CD14-positive monocyte (primary cell): ENCODE measurements around the gene ZAP70. TPM values are rescaled to one million over a fixed set of nuclear protein-coding genes. Genes with fewer than 3 reads are reported as not detected.

Experiments used
- DNase-seq, 3 donors: peaks; one replicate each; pipeline ENCODE4 v3.0.0-alpha.2; 2011 to 2022
- H2AFZ ChIP-seq: 2 replicates; pipeline ENCODE4 v1.6.0; 2012; ENCODE audit warnings: mild to moderate bottlenecking, low read depth, low read length, inconsistent platforms; ENCODE audit not compliant: insufficient read depth, poor library complexity, severe bottlenecking
- H3K27ac ChIP-seq, 2 donors: 1 replicate in 1 of 2; 2 replicates in 1 of 2; pipeline ENCODE4 v1.5.1; 2012 to 2013; ENCODE audit warnings: low read length in 2 of 2, control low read depth in 1 of 2, inconsistent platforms in 1 of 2, low read depth in 1 of 2, mild to moderate bottlenecking in 1 of 2
- H3K27me3 ChIP-seq, 2 donors: one replicate each; pipeline versions ENCODE4 v1.6.0 to v1.6.1; 2011 to 2013; ENCODE audit warnings: low read length in 2 of 2; ENCODE audit not compliant: control insufficient read depth in 2 of 2, insufficient read depth in 2 of 2
- H3K36me3 ChIP-seq, 2 donors: replicated peaks in 1 of 2; 1 replicate in 1 of 2; 2 replicates in 1 of 2; pipeline versions ENCODE4 v1.5.1 to v1.6.1; 2012 to 2013; ENCODE audit warnings: low read length in 2 of 2, control low read depth in 1 of 2, inconsistent platforms in 1 of 2, mild to moderate bottlenecking in 1 of 2; ENCODE audit not compliant: insufficient read depth in 2 of 2, control insufficient read depth in 1 of 2
- H3K4me1 ChIP-seq, 2 donors: 1 replicate in 1 of 2; 2 replicates in 1 of 2; pipeline versions ENCODE4 v1.5.1 to v1.6.1; 2012 to 2013; ENCODE audit warnings: low read length in 2 of 2, control low read depth in 1 of 2, inconsistent platforms in 1 of 2, mild to moderate bottlenecking in 1 of 2, moderate library complexity in 1 of 2; ENCODE audit not compliant: insufficient read depth in 2 of 2, control insufficient read depth in 1 of 2
- H3K4me2 ChIP-seq: replicated peaks from 2 replicates; pipeline ENCODE3; 2012; ENCODE audit warnings: low read length, moderate library complexity, mild to moderate bottlenecking; ENCODE audit not compliant: poor library complexity, severe bottlenecking; ENCODE audit errors: extremely low read depth
- H3K4me3 ChIP-seq, 3 experiments: fragments of 200-600 bp in 1 of 3; sonication (generic) in 1 of 3; replicated peaks in 1 of 3; 1 replicate in 2 of 3; 2 replicates in 1 of 3; pipeline ENCODE4 v1.5.1; 2011 to 2013; ENCODE audit warnings: low read length in 3 of 3, mild to moderate bottlenecking in 3 of 3, control low read depth in 2 of 3, low read depth in 2 of 3, inconsistent platforms in 1 of 3, moderate library complexity in 1 of 3
- H3K79me2 ChIP-seq: 2 replicates; pipeline ENCODE4 v1.6.0; 2012; ENCODE audit warnings: mild to moderate bottlenecking, control low read depth, inconsistent platforms, low read length, moderate library complexity; ENCODE audit not compliant: insufficient read depth
- H3K9ac ChIP-seq: 2 replicates; pipeline ENCODE4 v1.6.0; 2017; ENCODE audit warnings: low read length, mild to moderate bottlenecking; ENCODE audit not compliant: insufficient read depth, poor library complexity, severe bottlenecking
- H3K9me3 ChIP-seq, 2 donors: replicated peaks in 1 of 2; 1 replicate in 1 of 2; 2 replicates in 1 of 2; pipeline versions ENCODE4 v1.5.1 to v1.6.1; 2012 to 2013; ENCODE audit warnings: low read length in 2 of 2, control low read depth in 1 of 2; ENCODE audit not compliant: control insufficient read depth in 1 of 2, insufficient read depth in 1 of 2
- H4K20me1 ChIP-seq: 2 replicates; pipeline ENCODE4 v1.6.0; 2012; ENCODE audit warnings: mild to moderate bottlenecking, low read length, control low read depth, moderate library complexity; ENCODE audit not compliant: insufficient read depth
- H3K27ac Mint-ChIP-seq, 7 donors: one replicate each; pipeline ENCODE4 v1.8.0; 2020; ENCODE audit warnings: mild to moderate bottlenecking in 7 of 7, mixed read lengths in 7 of 7, moderate library complexity in 6 of 7, inconsistent platforms in 2 of 7
- H3K27me3 Mint-ChIP-seq, 3 donors: one replicate each; pipeline ENCODE4 v1.8.0; 2021 to 2022; ENCODE audit warnings: low read depth in 3 of 3, mild to moderate bottlenecking in 3 of 3, mixed read lengths in 3 of 3, moderate library complexity in 3 of 3, inconsistent platforms in 1 of 3
- H3K36me3 Mint-ChIP-seq, 2 donors: one replicate each; pipeline ENCODE4 v1.8.0; 2020; ENCODE audit warnings: mixed read lengths in 2 of 2, inconsistent platforms in 1 of 2, mild to moderate bottlenecking in 1 of 2
- H3K4me1 Mint-ChIP-seq: one replicate; pipeline ENCODE4 v1.8.0; 2020; ENCODE audit warnings: mild to moderate bottlenecking, mixed read lengths
- H3K4me3 Mint-ChIP-seq, 2 donors: one replicate each; pipeline ENCODE4 v1.8.0; 2020; ENCODE audit warnings: mild to moderate bottlenecking in 2 of 2, mixed read lengths in 2 of 2, moderate library complexity in 1 of 2
- H3K9me3 Mint-ChIP-seq, 7 donors: one replicate each; pipeline ENCODE4 v1.8.0; 2020 to 2022; ENCODE audit warnings: mixed read lengths in 7 of 7, mild to moderate bottlenecking in 6 of 7, moderate library complexity in 6 of 7, inconsistent platforms in 2 of 7
- WGBS: methylation state at CpG from one replicate; pipeline ENCODE4 v1.1.5; 2013; ENCODE audit warnings: missing lambda C conversion rate; ENCODE audit not compliant: insufficient coverage; 5-methylcytosine and 5-hydroxymethylcytosine counted together
- intact Hi-C, 2 donors: fragments of 100-400 bp; cut with micrococcal nuclease; formaldehyde crosslinking; loops; one replicate each; pipeline versions ENCODE4 v1.15.0 to v1.15.1; 2023
- polyA plus RNA-seq, 3 donors: library from polyadenylated mRNA; depleted of rRNA in 1 of 3; unstranded in 2 of 3; stranded (reverse) in 1 of 3; fragments of 300-500 nt in 2 of 3; fragments of >200 nt in 1 of 3; fragmentation: Illumina TruSeq in 2 of 3; gene quantifications; 1 replicate in 2 of 3; 2 replicates in 1 of 3; pipeline ENCODE4 v1.2.3, GENCODE V29; 2012 to 2021
- TF ChIP-seq, protein P1 (sequence below): fragments of 200-600 bp; IDR thresholded peaks from one replicate; pipeline ENCODE4 v1.8.0; 2022; ENCODE audit warnings: antibody characterized with exemption, mild to moderate bottlenecking

ZAP70 gene
- polyA plus RNA-seq, 3 donors = 0.30 to 0.69 (median 0.38) TPM

- H4K20me1 ChIP-seq = no peaks in the 10 kb centered on the region
- 87% methylated on average over 20 of the region's 20 CpGs for WGBS
- H3K4me1 ChIP-seq = peaks cover 0 to 7% of the 10 kb centered on the region in 2 donors
- H3K27ac ChIP-seq = no peak overlapping the region
- Mint-ChIP-seq H3K27ac (peak overlapping the region in 6 of 7 donors; percentile 1 to 65 (median 30)), H3K4me1 (peaks cover 12% of the 10 kb centered on the region), H3K4me3 (no peak overlapping the region), H3K36me3 (peaks cover 91 to 95% of the 10 kb centered on the region in 2 donors), H3K9me3 (no peaks in the 10 kb centered on the region), H3K27me3 (no peaks in the 10 kb centered on the region)
- peaks cover 88 to 98% of the 10 kb centered on the region in 2 donors for H3K36me3 ChIP-seq
- H3K27me3 ChIP-seq = no peaks in the 10 kb centered on the region
- H3K79me2 ChIP-seq = no peaks in the 10 kb centered on the region
- TF ChIP-seq, protein P1, sequence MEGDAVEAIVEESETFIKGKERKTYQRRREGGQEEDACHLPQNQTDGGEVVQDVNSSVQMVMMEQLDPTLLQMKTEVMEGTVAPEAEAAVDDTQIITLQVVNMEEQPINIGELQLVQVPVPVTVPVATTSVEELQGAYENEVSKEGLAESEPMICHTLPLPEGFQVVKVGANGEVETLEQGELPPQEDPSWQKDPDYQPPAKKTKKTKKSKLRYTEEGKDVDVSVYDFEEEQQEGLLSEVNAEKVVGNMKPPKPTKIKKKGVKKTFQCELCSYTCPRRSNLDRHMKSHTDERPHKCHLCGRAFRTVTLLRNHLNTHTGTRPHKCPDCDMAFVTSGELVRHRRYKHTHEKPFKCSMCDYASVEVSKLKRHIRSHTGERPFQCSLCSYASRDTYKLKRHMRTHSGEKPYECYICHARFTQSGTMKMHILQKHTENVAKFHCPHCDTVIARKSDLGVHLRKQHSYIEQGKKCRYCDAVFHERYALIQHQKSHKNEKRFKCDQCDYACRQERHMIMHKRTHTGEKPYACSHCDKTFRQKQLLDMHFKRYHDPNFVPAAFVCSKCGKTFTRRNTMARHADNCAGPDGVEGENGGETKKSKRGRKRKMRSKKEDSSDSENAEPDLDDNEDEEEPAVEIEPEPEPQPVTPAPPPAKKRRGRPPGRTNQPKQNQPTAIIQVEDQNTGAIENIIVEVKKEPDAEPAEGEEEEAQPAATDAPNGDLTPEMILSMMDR = no peak
- no peak overlapping the region for H2AFZ ChIP-seq
- H3K9me3 ChIP-seq = no peaks in the 10 kb centered on the region
- no peak overlapping the region for H3K4me3 ChIP-seq
- no peak for DNase-seq
- H3K9ac ChIP-seq = no peak overlapping the region
- H3K4me2 ChIP-seq = no peak overlapping the region
- intact Hi-C loops = no loop called here
Measured at GRCh38 chr2:97763176-97763845, 49.9 kb downstream of the ZAP70 start.

- TF ChIP-seq, protein P1 = no peak
- H2AFZ ChIP-seq = no peak overlapping the region
- H3K9ac ChIP-seq = no peak overlapping the region
- H4K20me1 ChIP-seq = no peaks in the 10 kb centered on the region
- H3K4me1 ChIP-seq = peaks cover 0 to 7% of the 10 kb centered on the region in 2 donors
- no peak for DNase-seq
- no peak overlapping the region for H3K4me3 ChIP-seq
- Mint-ChIP-seq H3K36me3 (peaks cover 81 to 92% of the 10 kb centered on the region in 2 donors), H3K4me1 (peaks cover 12% of the 10 kb centered on the region), H3K27ac (peak overlapping the region in 1 of 7 donors; percentile 35), H3K9me3 (no peaks in the 10 kb centered on the region), H3K4me3 (no peak overlapping the region), H3K27me3 (no peaks in the 10 kb centered on the region)
- intact Hi-C loops = no loop called here
- no peak overlapping the region for H3K4me2 ChIP-seq
- H3K27me3 ChIP-seq = no peaks in the 10 kb centered on the region
- H3K9me3 ChIP-seq = no peaks in the 10 kb centered on the region
- H3K36me3 ChIP-seq = peaks cover 76 to 98% of the 10 kb centered on the region in 2 donors
- no peak overlapping the region for H3K27ac ChIP-seq
- 92% methylated on average over 11 of the region's 11 CpGs for WGBS
- no peaks in the 10 kb centered on the region for H3K79me2 ChIP-seq
Measured at GRCh38 chr2:97764559-97765263, 51.3 kb downstream of the ZAP70 start.
